Panc1 (cell line): ENCODE results near the gene IL1R2. TPM values are rescaled to one million over a fixed set of nuclear protein-coding genes. Genes with fewer than 3 reads are reported as not detected.

Experiments used
- ATAC-seq: fragments of 200-7000 bp; cut with Tn5 transposase; 2 replicates; pipeline ENCODE4 v1.9.1; 2020; ENCODE audit warnings: mild to moderate bottlenecking, moderate library complexity
- BruUV-seq: library from RNA; stranded (reverse); fragments of 400-500 nt; replicated peaks from 2 replicates; lab custom pipeline; 2021; lab: Mats Ljungman, UMichigan
- CTCF ChIA-PET: fragments of 300-600 bp; sonication (Branson Sonifier 250); formaldehyde crosslinking; loops from one replicate; lab custom pipeline; 2022; ENCODE audit warnings: antibody characterized with exemption; lab: Charles Lee
- POLR2A ChIA-PET: fragments of 300-600 bp; sonication (Branson Sonifier 250); formaldehyde crosslinking; loops from one replicate; lab custom pipeline; 2022; ENCODE audit warnings: antibody characterized with exemption; lab: Charles Lee
- DNase-seq: peaks from one replicate; pipeline ENCODE4 v3.0.0-alpha.2; 2010; ENCODE audit warnings: low read depth, low spot score
- H3K27ac ChIP-seq: 2 replicates; pipeline ENCODE4 v1.5.1; 2011; ENCODE audit warnings: mild to moderate bottlenecking, low read length, inconsistent platforms
- H3K27me3 ChIP-seq: fragments of 200-500 bp; sonication (Bioruptor generic); 2 replicates; pipeline ENCODE4 v1.6.0; 2014; ENCODE audit warnings: low read length, inconsistent platforms; ENCODE audit not compliant: control insufficient read depth, insufficient read depth
- H3K36me3 ChIP-seq: fragments of 200-500 bp; sonication (Bioruptor generic); 2 replicates; pipeline ENCODE4 v1.5.1; 2014; ENCODE audit warnings: inconsistent platforms, mild to moderate bottlenecking, low read length, moderate library complexity; ENCODE audit not compliant: control insufficient read depth, insufficient read depth
- H3K4me1 ChIP-seq: 2 replicates; pipeline ENCODE4 v1.5.1; 2011; ENCODE audit warnings: inconsistent platforms, mild to moderate bottlenecking, low read length, moderate library complexity; ENCODE audit not compliant: control insufficient read depth, insufficient read depth
- H3K4me3 ChIP-seq, 2 experiments: 2 replicates each; pipeline ENCODE4 v1.5.1; 2011 to 2012; ENCODE audit warnings: low read depth in 2 of 2, low read length in 2 of 2, mild to moderate bottlenecking in 2 of 2, inconsistent platforms in 1 of 2, moderate library complexity in 1 of 2
- H3K9me3 ChIP-seq: fragments of 200-500 bp; sonication (Bioruptor generic); 2 replicates; pipeline ENCODE4 v1.5.1; 2014; ENCODE audit warnings: low read depth, mild to moderate bottlenecking, inconsistent platforms, low read length, moderate library complexity; ENCODE audit not compliant: control insufficient read depth, insufficient read depth
- CTCF ChIP-seq: fragments of 450-650 bp; IDR thresholded peaks from 2 replicates; pipeline ENCODE4 v1.5.1; 2017; ENCODE audit warnings: mild to moderate bottlenecking
- POLR2AphosphoS5 ChIP-seq: IDR thresholded peaks from 2 replicates; pipeline ENCODE4 v1.6.1; 2012; ENCODE audit warnings: mild to moderate bottlenecking, low read depth, low read length, moderate library complexity
- REST ChIP-seq, 2 experiments: IDR thresholded peaks; 2 replicates each; pipeline ENCODE4 v1.6.1; 2011 to 2012; ENCODE audit warnings: low read depth in 2 of 2, control low read depth in 1 of 2, low read length in 1 of 2, mild to moderate bottlenecking in 1 of 2, moderate library complexity in 1 of 2; ENCODE audit not compliant: insufficient read depth in 1 of 2
- SIN3A ChIP-seq: IDR thresholded peaks from 2 replicates; pipeline ENCODE4 v1.6.1; 2012; ENCODE audit warnings: low read depth, mild to moderate bottlenecking, low read length, moderate library complexity, borderline replicate concordance; ENCODE audit not compliant: insufficient read depth
- TCF7L2 ChIP-seq: IDR thresholded peaks from 2 replicates; pipeline ENCODE4 v1.6.1; 2011; ENCODE audit warnings: mild to moderate bottlenecking, low read depth, low read length, inconsistent platforms
- in situ Hi-C: cut with HindIII; loops from 2 replicates; pipeline ENCODE4 v1.10.0; 2016; ENCODE audit warnings: low sequenced_read_pairs, low pct_unique_long_range_greater_than_20kb
- intact Hi-C: fragments of 100-400 bp; cut with micrococcal nuclease; formaldehyde crosslinking; loops from one replicate; pipeline ENCODE4 v1.10.0; 2022; ENCODE audit not compliant: unreplicated experiment
- total RNA-seq: library from RNA; stranded (reverse); gene quantifications from one replicate; pipeline ENCODE4 v1.2.1, GENCODE V29; 2021; ENCODE audit not compliant: unreplicated experiment

IL1R2 gene
- total RNA-seq, 1 experiment from 2014 or later: 0.15 TPM

- in situ Hi-C loops: no loop called here
- intact Hi-C loops: no loop called here
These were observed 69.5 kb downstream of the IL1R2 start for GRCh38 chr2:102061286-102061699.

GRCh38 chr2:102061962-102062795 lies 70.4 kb downstream of the IL1R2 start:
- intact Hi-C loops (no loop called here), in situ Hi-C loops (no loop called here)
- H3K9me3 ChIP-seq: no peaks in the 10 kb centered on the region
- no peaks in the 10 kb centered on the region for H3K36me3 ChIP-seq
- BruUV-seq: no TSS peak
- DNase-seq (no peak), ATAC-seq (no peak)
- H3K4me1 ChIP-seq: peaks cover 5% of the 10 kb centered on the region; the same call in 1 of the 2 replicates
- H3K27ac ChIP-seq: no peak overlapping the region
- ChIA-PET POLR2A (no interaction called here), CTCF (no interaction called here)
- H3K27me3 ChIP-seq: no peaks in the 10 kb centered on the region
- no peak for TF ChIP-seq SIN3A
- no peak for TF ChIP-seq REST (IDR thresholded peaks at IDR 0.05; ENCODE audit: insufficient read depth in 1 of 2, low read depth in 2 of 2, low read length in 1 of 2)
- TF ChIP-seq POLR2AphosphoS5: no peak
- no peak overlapping the region for H3K4me3 ChIP-seq

More at GRCh38 chr2:102061286-102061699, 69.5 kb downstream of the IL1R2 start:
- H3K4me3 ChIP-seq: no peak overlapping the region
- H3K27me3 ChIP-seq: no peaks in the 10 kb centered on the region
- no peaks in the 10 kb centered on the region for H3K36me3 ChIP-seq
- CTCF ChIA-PET: no interaction called here
- no peak for ATAC-seq
- POLR2A ChIA-PET: no interaction called here
- H3K4me1 ChIP-seq: peaks cover 5% of the 10 kb centered on the region; the same call in 1 of the 2 replicates
- TF ChIP-seq CTCF (no peak), TCF7L2 (no peak), POLR2AphosphoS5 (no peak), REST (IDR thresholded peaks at IDR 0.05; ENCODE audit: insufficient read depth in 1 of 2, low read depth in 2 of 2, low read length in 1 of 2) (no peak), SIN3A (no peak)
- no peak for DNase-seq
- BruUV-seq: no TSS peak
- H3K9me3 ChIP-seq: no peaks in the 10 kb centered on the region
- no peak overlapping the region for H3K27ac ChIP-seq
